GF-D8 (cell line): ENCODE measurements around the gene DNA2.
"Not testable (repeated sequence)": the region's sequence is repeated elsewhere in the genome, so short reads cannot be mapped to it uniquely, and the experiment has no call there.

Experiments
- DNase-seq: peaks from one replicate; lab custom pipeline; 2025; lab: John Stamatoyannopoulos, UW

Gene DNA2

GRCh38 chr10:68449698-68450097 lies 22.1 kb downstream of the DNA2 start:
- DNase-seq: not testable (repeated sequence)

DNA sequence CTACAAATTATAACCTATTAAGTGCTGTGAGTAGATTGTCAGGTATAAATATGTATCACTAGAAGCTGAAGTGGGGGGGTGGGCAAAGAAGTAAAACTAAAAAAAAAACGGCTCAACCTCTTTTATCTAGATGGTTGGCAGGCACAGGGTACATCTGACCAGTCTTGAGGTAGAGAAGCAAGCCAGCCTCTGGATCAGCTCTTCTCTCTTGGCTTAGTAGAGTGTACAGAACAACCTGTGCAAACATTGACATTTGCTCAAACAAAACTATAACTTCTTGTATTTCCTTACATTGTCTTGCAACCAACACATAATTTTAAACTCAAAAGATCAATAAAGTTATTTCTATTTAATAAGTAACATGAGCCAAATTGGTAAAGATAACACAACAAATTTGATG lies 25.6 kb downstream of the DNA2 start:
- no peak for DNase-seq

DNA sequence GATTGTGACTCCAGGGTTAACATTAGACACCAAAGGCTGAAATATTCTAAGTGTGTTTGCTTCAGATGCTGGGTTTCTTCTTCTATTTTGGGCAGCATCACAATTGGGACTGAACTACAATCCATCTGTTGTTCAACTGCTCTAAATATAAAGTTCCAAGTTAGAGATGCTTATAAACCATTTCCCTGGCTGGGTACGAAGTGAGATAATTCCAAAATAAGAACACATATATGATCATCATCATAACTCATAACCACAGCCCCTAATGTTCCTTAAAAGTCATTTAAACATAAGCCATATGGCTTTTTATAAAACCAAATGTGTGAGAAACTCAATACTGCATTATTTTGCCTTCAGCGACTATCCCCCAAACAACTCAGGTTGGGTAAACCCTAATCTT lies 28.8 kb downstream of the DNA2 start:
- DNase-seq: no peak

DNA sequence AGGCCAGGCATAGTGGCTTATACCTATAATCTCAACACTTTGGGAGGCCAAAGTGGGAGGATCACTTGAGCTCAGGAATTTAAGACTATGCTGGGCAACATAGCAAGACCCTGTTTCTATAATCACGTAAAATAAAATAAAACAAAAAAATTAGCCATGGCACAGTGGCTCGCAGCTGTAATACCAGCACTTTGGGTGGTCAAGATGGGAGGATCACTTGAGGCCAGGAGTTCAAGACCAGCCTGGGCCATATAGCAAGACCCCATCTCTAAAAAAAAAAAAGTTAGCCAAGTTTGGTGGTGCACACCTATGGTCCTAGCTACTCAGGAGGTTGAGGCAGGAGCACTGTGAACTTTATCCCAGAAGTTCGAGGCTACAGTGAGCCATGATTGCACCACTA lies 30.9 kb downstream of the DNA2 start:
- no peak for DNase-seq

DNA sequence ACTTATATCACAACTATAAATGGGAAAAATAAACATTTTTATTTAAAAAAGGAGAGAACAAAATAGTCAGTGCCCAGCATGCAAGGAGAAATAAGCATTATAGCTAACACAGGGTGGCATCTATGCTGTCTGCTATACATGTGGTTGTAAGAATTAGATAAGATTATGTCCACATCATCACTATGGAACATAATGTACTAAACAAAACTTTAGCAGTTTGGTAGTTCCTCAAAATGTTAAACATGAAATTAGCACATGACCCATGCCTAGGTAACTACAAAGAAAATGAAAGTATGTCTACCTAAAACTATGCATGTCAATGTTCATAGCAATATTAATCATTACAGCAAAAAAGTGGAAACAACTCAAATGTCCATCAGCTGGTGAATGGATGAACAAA lies 36.0 kb downstream of the DNA2 start:
- peak; percentile 29 for DNase-seq

GRCh38 chr10:68434657-68435056 lies 37.1 kb downstream of the DNA2 start:
- DNase-seq: no peak

DNA sequence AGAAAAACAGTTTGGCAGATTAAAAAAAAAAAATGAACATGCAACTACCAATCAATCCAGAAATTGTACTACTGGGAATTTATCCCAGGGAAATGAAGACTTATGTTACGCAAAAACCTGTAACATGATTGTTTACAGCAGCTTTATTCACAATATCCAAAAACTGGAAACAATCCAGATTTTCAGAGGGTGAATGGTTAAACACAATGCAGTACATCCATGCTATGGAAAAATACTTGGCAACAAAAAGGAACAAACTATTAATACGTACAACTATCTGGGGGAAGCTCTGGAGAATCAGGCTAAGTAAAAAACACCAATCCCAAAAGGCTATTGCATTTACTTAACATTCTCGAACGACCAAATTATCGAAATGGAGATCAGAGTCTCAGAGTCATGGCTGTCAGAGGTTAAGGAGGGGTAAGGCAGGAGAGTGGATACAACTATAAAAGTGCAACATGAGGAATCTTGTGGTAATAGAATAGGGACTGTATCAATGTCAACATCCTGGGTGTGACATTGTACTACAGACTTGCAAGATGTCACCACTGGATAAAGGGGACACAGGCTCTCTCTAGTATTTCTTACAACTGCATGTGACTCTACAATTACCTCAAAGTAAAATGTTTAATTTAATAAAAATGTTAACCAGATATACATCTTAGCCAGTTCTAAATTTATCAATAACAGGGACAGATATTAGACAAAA lies 43.2 kb downstream of the DNA2 start:
- DNase-seq: no peak

GRCh38 chr10:68424454-68425014 lies 47.2 kb downstream of the DNA2 start:
- DNase-seq: no peak

DNA sequence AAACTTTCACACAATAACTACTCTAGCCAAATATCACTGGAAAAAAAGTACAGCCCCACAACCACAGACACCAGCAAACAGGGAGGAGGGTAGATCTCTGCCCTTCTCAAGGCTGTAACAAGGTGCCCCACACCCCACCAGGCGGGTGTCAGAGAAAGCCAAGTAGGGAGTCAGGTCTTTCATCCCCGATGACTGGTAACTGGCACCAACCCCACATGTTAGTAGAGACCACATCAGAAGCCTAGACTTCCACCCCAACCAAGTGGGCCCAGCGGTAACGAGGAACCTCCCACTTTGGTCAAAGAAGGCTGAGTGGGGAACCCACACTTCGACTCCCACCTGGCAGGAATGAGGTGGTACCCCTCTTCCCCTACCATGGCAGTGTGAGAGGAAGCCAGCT lies 48.3 kb downstream of the DNA2 start:
- no peak for DNase-seq

DNA sequence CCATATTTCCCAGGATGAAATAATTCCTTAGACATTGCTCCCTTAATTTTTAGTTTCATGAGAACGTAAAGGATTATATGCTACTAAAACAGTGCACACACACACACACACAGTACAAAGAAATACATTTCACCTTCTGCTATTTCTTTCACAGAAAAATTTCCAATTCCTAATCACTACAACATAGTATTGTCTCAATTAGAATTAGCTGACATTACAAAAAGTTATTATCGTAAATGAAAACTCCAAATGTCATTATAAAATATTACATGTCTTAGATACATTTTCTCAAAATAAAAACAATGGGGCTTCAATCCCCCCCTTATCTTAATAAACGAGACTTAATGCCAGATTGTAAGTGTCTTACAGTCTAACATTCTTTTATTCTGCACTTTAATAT lies 52.4 kb downstream of the DNA2 start:
- no peak for DNase-seq

GRCh38 chr10:68408898-68409518 lies 62.8 kb downstream of the DNA2 start:
- DNase-seq: no peak

DNA sequence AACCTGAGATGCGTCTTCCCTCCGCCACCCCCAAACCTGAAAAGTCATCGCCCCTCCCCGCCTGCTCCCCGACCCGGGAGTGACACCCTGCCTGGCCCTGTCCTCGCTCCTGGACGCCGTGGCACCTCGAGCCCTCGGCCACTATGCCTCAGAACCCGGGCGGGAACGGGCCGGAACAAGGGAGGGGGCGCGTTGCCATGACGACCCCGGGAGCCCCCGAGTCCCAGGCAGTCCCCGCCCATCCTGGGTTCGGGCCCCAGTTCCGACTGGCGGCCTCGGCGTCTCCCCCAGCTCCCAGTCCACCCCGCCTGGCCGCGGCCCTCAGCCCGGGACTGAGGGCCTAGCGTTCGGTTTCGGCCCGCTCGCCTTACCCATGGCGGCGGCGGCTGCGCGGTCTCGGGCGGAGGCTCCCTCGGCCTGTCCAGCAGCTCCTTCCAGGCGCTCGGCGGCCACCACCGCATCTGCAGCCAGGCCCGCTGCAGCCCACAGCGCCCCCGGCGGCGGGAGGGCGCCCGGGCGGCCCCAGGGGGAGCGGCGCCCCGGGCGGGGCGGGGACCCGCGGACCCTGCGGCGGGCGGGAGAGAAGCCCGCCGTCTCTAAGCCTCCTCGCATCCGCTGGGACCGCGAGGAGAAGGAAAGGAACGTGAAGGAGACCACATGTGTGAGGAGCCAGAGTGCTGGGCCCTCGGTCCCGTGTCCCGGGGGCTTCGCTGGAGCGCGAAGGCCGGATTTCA lies 64.8 kb downstream of the DNA2 start, which contains the start of gene RUFY2:
Gene RUFY2, minus strand, starts transcription at position 463 of the 734 bp plus-strand sequence. Its CDS starts 88 bp downstream, at position 375.
- DNase-seq: peak; percentile 37

GRCh38 chr10:68406111-68406814 lies 65.5 kb downstream of the DNA2 start:
- peak; percentile 12 for DNase-seq

DNA sequence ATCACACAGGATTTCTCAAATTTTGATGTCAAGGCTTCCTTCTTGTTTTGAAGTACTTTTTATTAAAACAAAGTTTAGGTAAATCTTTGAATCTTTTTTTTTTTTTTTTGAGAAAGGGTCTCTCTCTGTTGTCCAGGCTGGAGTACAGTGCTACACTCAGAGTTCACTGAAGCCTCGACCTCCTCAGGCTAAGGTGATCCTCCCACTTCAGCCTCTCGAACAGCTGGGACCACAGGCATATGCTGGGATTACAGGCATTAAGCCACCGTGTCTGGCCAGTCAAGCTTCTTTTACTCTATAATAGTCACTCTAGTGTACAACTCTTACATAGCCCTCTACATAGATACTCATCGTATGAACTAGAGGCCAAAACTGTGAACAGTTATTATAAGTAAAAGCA lies 68.1 kb downstream of the DNA2 start:
- no peak for DNase-seq

- DNase-seq: no peak
Observed at GRCh38 chr10:68402276-68402675, 69.5 kb downstream of the DNA2 start.

DNA sequence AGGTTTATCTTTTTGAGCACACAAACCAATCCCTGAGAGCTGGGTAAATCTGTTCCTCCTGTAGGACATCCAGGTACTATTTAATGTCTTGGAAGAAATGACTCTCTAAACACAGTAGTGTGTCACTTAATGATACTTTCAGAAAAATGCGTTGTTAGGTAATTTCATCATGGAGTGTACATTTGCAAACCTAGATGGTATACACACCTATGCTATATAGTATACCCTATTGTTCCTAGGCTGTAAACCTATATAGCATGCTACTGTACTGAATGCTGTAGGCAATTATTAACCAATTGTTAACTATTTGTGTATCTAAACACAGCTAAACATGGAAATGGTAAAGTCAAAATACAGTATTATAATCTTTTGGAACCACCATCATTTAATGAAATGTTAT lies 74.8 kb downstream of the DNA2 start:
- DNase-seq: no peak

DNA sequence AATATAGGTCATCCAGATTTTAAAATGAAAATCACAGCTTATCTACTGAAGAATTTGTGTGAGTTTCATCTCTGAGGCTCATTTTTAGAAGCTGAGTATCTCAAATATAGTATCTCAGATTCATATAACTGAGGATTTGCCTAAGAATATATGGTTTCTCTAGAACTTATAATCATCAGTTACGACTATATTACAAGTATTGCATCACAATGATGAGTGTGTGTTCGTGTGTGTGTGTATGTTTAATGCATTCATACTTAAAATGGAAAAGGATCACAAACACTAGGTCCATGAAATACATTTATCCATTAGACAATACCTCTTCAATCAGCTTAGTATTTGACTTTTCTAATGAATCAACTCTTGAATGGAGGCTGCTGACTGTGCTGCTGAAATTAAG lies 86.0 kb downstream of the DNA2 start:
- DNase-seq: no peak

DNA sequence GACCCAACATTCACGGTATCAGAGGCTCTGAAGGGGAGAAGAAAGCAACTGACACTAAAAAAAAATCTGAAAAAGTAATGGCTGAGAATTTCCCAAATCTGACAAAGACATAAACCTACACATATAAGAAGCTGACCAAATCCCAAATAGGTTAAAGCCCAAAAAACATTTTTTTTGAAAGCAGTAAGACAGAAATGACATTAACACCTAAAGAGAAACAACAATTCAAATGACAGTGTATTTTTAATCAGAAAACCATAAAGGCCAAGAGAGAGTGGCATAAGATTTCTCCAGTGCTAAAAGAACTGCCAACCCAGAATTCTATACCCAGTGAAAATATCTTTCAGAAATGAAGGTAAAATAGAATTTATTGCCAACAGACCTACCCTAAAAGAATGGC lies 100.2 kb downstream of the DNA2 start:
- DNase-seq: no peak

DNA sequence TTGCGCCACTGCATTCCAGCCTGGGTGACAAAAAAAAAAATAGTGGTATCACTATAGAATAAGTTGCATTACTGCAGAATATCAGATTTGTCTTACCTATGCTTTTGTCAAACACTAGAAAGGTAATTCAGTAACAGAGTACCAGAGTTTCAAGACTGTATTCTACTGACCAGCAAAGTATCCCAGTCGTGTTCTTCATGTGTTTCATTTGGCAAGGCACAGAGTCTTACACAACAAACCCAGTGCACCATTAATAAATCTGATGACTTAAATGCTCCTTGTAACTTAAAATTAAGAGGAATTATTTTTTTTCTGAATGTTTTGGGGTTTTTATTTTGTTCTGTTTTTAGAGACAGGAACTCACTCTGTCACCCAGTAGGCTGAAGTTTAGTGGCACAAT lies 104.7 kb downstream of the DNA2 start:
- DNase-seq: no peak

GRCh38 chr10:68366600-68366999 lies 105.2 kb downstream of the DNA2 start:
- DNase-seq: no peak

- DNase-seq: no peak
Observed at GRCh38 chr10:68365611-68366010, 106.2 kb downstream of the DNA2 start.
